ENCODE measurements around the gene BTG2.
"Not testable (repeated sequence)": the region's sequence is repeated elsewhere in the genome, so short reads cannot be mapped to it uniquely, and the experiment has no call there.

BTG2 gene

DNA sequence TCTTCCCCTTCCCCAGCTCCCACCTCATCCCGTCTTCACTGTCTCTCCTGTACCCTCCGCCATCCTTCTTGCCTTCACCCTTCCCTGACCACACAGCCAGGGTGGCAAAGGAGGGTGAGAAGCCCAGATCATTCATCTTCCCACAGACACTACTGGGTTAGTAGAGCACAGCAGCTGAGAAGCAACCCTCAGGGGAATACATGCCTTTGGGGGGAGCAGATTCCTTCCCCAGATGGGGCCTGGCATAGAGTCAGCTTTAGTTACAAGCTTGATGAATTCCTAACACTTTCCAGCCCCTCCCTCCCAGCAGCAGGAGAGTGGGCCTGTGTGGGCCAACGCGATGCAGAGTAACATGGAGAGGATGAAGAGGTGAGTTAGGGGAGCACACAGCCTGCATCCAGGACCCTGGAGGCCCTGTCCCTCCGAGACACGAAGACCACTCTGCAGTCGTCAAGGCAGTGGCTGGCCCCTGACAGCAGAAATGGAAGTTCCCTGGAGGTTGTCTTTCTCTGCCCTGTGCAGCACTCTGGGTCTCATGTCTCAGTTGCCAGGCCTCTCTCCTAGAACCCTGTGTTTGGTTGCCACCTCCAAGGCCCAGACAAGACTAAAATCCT is 8.8 kb upstream of the BTG2 start:
- DNase-seq = no peak

DNA sequence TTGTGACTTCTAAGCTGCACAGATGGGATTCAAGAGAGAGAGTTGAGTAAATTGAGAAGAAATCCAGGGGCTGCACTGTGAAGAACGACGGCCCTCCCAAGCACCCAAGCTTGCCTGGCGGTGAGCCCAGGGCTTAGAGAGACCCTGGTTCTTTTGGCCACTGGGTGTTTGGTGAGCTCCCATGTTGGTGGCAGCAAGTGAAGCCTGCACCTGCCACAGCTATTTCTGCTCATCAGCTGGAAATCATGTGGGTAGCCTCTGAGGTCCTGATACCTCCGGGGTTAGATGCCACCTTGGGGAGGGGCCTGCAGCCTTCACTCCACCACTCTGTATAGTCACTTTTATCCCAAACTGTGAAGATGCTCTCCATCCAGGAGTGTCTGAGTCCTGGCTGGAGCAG is 6.2 kb upstream of the BTG2 start:
- no peak for DNase-seq

DNA sequence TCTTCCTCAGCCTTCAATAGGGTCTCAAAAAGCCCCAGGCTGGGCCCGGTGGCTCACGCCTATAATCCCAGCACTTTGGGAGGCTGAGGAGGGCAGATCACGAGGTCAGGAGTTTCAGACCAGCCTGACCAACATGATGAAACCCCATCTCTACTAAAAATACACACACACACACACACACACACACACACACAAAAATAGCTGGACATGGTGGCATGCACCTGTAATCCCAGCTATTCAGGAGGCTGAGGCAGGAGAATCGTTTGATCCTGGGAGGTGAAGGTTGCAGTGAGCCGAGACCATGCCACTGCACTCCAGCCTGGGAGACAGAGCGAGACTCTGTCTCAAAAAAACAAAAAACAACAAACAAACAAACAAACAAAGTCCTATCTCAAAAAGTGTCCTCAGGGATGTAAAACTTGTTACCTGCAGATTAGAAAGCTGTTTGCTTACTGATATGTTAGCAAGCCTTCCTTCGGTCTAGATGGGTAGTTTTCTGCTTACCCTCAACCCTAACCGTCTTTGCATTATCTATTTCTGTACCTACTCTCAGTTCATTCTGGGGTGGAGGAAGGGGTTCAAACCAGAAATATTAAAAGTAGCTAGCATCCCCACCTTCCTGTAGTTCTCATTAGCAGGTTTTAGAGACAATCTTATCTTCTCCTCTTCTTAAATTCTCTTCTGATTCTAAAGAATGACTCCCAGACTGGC is 5.4 kb upstream of the BTG2 start:
- DNase-seq = not testable (repeated sequence)

DNA sequence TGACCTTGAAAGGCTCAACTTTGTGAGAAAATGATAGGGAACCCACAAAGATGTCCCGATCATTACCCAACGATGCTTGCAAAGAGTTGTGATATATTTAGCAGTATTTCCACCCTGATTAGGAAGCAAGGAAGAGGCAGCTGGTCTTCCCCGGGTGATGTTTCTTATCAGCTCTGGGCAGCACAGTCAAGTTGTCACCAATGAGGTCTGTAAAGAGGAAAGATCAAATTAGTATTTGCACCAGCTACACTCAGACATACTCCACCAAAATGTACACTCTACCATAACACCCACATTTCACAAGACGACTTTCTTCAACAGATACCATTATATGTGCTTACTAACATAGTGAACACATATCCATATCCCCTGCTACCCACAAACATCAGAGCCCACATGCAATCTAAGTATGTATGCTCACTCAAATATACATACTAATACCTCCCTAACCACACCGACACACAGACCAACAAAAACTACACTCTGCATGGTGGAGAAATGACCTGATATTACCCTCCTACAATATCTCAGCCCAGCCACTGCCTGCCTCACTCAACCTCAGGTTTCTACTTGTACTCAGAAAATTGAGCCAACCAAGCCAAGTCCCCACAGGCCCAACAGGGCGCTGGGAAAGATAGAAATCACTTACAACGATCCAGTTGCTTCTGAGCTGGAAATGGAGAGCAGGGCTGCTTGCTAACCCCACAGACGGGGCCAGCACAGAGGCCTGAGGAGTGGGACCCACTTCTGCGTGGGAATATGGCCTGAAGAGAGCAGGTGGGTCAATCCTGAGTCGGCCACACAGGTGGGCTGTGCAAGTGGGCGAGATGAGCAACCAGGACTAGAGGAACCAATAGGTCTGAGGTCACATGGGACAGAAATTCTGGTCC is 4.6 kb upstream of the BTG2 start:
- no peak for DNase-seq

DNA sequence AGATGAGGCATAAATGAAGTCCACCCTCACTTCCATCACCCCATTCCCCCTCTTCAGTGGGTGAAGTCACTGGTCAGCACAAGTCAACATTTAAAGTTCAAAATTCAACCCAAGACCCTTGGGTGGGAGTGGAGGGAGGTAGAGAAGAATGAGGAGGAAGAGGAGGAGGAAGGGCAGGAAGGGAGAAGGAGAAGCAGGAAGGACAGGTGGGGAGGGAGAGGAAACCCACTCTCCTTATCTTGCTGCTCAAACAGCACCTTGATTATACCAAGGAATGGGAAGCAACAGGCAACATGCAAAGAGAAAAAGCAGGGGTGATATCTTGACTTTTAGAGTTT is 4.0 kb upstream of the BTG2 start:
- no peak for DNase-seq

DNA sequence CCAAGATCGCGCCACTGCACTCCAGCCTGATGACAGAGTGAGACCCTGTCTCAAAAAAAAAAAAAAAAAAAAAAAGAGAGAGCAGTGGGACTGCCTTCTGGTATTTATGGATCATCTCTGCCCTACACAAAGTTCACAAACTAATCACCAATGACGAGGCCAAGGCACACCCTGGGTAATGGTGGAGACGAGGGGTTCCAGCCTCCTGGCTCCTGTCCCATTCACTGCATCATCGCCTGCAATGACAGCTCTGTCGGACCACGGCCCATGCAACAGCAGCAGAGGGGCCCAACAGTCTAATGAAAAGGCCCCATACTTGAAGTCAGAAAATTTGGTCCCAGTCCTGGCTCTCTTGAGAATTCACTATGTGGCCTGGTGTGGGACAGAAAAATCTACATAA is 2.9 kb upstream of the BTG2 start:
- DNase-seq = no peak

DNA sequence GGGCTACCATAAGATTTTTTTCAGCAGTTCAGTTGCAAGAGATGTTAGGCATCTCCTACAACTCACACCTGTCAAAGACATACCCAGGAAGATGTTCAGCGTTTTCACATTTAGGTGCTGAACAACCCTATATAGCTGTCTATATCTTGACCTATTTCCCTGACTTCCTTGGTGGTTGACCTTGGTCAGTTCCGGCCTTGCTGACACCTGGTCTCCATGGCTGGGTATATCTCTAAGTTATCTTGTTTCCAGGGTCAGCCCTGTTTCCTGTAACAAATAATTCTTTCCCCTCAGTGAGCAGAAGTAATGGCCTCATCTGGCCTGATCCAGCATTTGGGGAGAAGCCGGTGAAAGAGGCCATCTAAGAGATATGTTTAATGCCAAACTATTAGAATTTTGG is 2.4 kb upstream of the BTG2 start:
- DNase-seq = no peak

DNA sequence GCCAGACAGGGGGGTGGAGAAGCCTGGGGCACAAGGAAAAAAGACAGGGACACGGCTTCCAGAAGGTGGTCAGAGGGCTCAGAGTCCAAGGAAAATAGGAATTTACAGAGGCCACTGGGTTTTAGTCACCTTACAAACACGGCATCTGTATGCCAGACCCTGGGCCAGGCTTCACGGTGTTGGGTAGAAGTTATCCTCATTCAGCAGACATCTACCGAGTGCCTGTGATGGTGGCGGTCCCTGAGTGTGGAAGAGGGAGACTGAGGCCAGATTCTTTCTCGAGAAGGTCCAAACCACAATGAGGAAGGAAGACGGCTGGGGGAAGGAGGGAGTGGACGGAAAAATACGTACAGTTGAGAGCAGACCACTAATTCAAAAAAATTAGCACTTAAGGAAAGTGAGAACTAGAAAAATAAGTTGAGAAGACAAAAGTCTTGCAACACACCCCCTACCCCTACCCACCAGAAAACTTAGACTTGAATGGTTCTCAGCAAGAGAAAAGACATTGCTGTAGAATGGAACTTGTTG is 864 bp upstream of the BTG2 start:
- no peak for DNase-seq

DNA sequence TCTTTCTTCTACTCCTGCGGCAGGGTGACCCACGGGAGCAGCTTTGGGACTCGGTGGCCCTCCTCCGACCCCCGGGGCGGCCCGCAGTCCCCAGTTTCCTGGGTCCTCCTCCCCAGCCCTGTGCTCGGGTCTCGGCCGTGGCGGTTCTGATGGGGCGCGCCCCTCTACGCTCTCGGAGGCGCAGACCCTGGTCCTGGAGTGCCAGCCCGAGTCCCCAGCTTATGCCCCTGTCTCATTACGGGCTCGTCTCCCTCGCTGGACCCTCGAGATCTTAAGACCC is 430 bp downstream of the BTG2 start:
- no peak for DNase-seq

DNA sequence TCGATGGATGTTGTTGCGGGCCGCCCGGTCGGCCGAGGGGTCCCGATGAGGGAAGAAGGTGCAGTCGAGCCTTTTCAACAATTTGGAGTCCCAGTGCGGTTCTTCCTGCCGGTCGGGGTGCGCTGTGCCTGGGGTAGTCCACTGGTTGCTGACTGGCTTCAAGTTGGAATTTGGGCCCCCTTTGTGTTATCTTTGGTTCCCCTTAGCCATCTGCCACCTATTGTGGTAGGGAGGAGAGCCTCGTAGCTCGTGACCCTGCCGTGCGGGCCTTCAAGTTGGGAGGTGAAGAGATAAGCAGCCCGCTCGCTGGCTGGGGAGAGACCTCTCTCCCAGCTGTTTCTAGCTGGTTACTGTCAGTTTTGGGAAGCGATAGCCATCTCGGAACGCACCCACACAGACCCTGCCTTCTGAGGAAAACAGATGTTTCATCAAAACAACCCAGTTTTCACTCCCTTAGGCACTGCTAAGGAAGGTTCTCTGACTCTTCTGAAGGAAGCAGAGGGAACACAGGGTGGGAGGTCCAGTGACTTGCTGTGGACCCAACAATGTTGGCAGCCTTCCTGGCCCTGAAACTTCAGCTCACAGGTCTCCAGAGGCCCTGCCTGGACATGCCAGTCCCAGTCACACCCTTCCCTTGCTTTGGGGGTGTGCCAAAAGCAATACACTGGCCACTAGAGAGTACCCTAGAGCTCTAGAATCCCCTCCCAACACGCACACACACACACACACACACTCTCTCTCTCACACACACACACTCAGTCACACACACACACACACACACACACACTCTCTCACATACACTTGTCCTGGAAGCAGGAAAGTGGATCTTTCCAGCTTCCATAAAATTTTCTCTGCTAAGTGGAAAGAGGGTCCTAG is 1.0 kb downstream of the BTG2 start:
- DNase-seq = peak; percentile 73

DNA sequence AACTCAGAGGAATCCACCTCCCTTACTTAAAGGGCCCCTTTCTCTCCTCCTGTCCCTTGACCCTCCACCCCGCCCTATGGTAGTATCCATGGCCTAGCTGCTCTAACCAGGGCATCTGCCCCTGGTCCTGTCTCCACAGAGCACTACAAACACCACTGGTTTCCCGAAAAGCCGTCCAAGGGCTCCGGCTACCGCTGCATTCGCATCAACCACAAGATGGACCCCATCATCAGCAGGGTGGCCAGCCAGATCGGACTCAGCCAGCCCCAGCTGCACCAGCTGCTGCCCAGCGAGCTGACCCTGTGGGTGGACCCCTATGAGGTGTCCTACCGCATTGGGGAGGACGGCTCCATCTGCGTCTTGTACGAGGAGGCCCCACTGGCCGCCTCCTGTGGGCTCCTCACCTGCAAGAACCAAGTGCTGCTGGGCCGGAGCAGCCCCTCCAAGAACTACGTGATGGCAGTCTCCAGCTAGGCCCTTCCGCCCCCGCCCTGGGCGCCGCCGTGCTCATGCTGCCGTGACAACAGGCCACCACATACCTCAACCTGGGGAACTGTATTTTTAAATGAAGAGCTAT is 1.7 kb downstream of the BTG2 start:
- no peak for DNase-seq

DNA sequence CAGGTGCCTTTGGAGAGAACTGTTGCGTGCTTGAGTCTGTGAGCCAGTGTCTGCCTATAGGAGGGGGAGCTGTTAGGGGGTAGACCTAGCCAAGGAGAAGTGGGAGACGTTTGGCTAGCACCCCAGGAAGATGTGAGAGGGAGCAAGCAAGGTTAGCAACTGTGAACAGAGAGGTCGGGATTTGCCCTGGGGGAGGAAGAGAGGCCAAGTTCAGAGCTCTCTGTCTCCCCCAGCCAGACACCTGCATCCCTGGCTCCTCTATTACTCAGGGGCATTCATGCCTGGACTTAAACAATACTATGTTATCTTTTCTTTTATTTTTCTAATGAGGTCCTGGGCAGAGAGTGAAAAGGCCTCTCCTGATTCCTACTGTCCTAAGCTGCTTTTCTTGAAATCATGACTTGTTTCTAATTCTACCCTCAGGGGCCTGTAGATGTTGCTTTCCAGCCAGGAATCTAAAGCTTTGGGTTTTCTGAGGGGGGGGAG is 2.4 kb downstream of the BTG2 start:
- DNase-seq = no peak

DNA sequence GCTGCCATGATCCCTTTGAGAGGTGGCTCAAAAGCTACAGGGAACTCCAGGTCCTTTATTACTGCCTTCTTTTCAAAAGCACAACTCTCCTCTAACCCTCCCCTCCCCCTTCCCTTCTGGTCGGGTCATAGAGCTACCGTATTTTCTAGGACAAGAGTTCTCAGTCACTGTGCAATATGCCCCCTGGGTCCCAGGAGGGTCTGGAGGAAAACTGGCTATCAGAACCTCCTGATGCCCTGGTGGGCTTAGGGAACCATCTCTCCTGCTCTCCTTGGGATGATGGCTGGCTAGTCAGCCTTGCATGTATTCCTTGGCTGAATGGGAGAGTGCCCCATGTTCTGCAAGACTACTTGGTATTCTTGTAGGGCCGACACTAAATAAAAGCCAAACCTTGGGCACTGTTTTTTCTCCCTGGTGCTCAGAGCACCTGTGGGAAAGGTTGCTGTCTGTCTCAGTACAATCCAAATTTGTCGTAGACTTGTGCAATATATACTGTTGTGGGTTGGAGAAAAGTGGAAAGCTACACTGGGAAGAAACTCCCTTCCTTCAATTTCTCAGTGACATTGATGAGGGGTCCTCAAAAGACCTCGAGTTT is 3.1 kb downstream of the BTG2 start:
- DNase-seq = no peak

DNA sequence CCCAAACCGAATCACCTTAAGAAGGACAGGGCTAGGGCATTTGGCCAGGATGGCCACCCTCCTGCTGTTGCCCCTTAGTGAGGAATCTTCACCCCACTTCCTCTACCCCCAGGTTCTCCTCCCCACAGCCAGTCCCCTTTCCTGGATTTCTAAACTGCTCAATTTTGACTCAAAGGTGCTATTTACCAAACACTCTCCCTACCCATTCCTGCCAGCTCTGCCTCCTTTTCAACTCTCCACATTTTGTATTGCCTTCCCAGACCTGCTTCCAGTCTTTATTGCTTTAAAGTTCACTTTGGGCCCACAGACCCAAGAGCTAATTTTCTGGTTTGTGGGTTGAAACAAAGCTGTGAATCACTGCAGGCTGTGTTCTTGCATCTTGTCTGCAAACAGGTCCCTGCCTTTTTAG is 3.6 kb downstream of the BTG2 start:
- DNase-seq = no peak

DNA sequence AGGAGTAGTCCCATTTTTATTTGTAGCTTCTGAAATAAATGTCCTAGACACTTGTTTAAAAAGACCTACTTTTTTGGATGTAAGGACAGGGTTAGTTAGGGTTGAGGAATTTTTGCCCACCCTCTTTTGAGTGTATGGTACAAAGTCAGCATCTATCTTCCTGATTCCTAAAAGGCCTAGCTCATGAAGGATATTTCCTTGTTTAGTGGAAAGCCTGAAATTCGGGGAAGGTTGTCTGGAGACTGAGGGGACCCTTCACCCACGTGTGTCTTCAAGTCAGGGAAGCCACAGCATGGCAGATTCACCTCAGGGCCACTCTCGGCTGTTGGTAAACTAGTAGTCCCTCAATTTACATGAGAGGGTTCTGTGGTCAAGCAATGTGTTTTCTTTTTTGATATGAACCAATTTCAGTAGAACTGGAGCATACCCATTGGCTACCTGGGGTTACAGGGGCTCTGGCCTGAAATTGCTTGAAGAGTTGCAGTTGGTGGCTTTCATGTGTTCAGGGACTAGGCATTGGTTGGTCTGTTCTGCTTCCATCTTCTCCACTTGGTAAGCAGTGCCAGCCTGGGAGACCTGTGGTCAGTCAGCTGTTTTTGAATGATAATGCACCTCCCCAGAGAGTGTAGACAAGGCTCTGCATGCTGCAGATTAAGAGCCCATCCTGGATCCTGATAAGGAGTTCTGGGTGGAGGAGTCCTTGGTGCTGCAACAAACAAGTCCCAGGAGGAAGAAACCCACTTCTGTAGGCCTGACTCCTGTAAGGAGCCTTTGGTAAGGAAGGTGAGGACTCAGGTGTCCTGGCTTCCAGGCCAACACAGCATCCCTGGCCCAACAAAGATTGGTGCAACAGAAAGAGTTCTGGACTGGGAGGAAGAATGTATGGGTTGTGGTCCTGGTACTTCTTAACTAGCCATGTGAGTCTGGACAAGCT is 6.3 kb downstream of the BTG2 start:
- no peak for DNase-seq

DNA sequence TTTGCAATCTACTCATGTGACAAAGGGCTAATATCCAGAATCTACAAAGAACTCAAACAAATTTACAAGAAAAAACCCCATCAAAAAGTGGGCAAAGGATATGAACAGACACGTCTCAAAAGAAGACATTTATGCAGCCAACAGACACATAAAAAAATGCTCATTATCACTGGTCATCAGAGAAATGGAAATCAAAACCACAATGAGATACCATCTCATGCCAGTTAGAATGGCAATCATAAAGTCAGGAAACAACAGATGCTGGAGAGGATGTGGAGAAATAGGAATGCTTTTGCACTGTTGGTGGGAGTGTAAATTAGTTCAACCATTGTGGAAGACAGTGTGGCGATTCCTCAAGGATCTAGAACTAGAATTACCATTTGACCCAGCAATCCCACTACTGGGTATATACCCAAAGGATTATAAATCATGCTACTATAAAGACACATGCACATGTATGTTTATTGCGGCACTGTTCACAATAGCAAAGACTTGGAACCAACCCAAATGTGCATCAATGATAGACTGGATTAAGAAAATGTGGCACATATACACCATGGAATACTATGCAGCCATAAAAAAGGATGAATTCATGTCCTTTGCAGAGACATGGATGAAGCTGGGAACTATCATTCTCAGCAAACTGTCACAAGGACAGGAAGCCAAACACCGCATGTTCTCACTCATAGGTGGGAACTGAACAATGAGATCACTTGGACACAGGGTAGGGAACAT is 8.9 kb downstream of the BTG2 start:
- DNase-seq = not testable (repeated sequence)

DNA sequence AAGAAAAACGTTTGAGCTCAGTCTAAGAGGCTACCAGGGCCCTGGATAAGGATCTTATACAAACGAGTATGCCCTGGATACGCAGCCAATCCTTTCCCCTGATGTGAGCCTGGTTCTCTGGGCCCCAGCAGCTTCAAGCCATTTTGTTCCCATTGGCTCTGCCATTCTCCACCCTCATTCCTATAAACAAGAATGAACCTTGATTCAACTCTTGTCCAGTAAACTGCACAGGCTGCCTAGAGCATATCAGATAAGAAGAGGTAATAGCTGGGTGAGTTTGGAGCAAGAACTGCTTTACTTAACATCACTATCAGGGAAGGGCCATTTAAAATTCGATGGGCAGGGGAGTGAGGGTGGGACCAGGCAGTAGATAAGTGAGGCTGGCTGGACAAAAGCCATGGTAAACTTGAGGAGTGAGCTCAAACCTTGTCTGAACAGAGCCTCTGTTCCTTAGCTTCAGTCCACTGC is 11.3 kb downstream of the BTG2 start:
- no peak for DNase-seq

DNA sequence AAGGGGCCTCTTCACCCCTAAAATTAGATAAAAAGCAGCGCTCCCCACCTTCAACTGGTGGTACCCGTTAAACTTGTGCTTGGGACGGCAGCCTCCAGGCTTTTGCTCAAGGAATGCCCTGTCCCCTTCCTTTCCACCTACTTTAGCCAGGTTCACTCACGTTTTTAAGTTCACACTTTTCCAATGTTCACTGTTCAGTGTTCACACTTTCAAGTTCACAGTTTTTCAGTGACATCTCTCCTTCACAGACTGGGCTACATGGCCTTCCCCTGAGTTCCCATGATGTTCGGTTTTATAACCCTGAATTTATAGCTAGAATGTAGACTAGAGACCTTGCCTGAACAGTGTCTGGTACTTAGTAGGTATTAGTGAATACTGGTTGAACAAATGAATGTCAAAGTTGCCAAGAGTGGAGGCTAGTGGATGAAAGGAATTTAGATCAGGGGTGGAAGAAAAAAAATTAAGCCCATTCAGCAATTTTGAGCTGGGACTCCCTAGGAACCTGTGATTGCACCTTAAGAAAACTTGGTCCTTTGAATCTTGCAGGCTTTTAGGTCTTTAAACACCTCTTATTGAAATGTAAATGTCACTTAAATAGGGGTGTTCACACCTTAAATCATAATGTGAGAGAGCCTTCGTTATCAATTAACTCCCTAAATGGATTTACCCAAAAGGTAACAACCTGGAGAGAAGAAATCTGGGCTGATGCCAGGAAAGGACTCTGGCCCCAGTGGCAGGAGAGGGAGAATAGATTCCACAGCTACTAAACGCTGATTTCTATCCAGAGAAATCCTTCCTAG is 12.3 kb downstream of the BTG2 start:
- no peak for DNase-seq

DNA sequence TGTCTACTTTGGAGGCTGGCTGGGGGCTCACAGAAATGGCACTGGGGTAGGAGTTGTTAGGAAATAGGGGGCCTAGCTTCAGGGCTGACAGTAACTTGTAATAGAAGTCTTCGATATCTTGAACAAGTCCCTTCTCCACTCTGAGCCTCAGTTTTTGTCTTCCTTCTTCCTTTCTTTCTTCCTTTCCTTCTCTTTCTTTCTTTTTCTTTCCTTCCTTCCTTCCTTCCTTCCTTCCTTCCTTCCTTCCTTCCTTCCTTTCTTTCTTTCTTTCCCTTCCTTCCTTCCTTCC is 12.9 kb downstream of the BTG2 start:
- DNase-seq = no peak

Measured in DMS79 (cell line).